B cell (primary cell): ENCODE results near the gene ONECUT3. TPM values are rescaled to one million over a fixed set of nuclear protein-coding genes. Genes with fewer than 3 reads are reported as not detected.

ENCODE experiments used
- ATAC-seq: fragments of 200-7000 bp; cut with Tn5 transposase; one replicate; pipeline ENCODE4 v1.10.0; 2021; ENCODE audit warnings: low read depth, mild to moderate bottlenecking, moderate number of reproducible peaks, moderate library complexity
- CTCF ChIA-PET: fragments of 350-600 bp; sonication (Branson Sonifier 250); formaldehyde crosslinking; loops from one replicate; lab custom pipeline; 2021; ENCODE audit warnings: antibody characterized with exemption, inconsistent platforms; lab: Charles Lee
- POLR2A ChIA-PET: fragments of 350-600 bp; sonication (Branson Sonifier 250); formaldehyde crosslinking; loops from one replicate; lab custom pipeline; 2021; ENCODE audit warnings: antibody characterized with exemption; lab: Charles Lee
- DNase-seq: peaks from one replicate; pipeline ENCODE4 v3.0.0; 2013
- H2AFZ ChIP-seq: 2 replicates; pipeline ENCODE4 v1.6.1; 2012; ENCODE audit warnings: mild to moderate bottlenecking, low read depth, low read length; ENCODE audit not compliant: insufficient read depth, poor library complexity, severe bottlenecking
- H3K27ac ChIP-seq, 2 donors: 1 replicate in 1 of 2; 2 replicates in 1 of 2; pipeline ENCODE4 v1.5.1; 2012 to 2013; ENCODE audit warnings: low read length in 2 of 2, mild to moderate bottlenecking in 2 of 2, moderate library complexity in 1 of 2
- H3K27me3 ChIP-seq, 4 experiments: fragments of 200-600 bp in 1 of 4; sonication (generic) in 1 of 4; replicated peaks in 1 of 4; 1 replicate in 2 of 4; 2 replicates in 2 of 4; pipeline versions ENCODE4 v1.6.1 to v1.7.0; 2013 to 2016; ENCODE audit warnings: low read length in 3 of 4, mild to moderate bottlenecking in 2 of 4, mixed read lengths in 1 of 4, moderate library complexity in 1 of 4; ENCODE audit not compliant: insufficient read depth in 4 of 4, control insufficient read depth in 3 of 4; ENCODE audit errors: control extremely low read depth in 1 of 4
- H3K36me3 ChIP-seq, 2 experiments: replicated peaks in 1 of 2; 1 replicate in 1 of 2; 2 replicates in 1 of 2; pipeline versions ENCODE4 v1.6.1 to v1.7.1; 2013; ENCODE audit warnings: low read length in 1 of 2; ENCODE audit not compliant: insufficient read depth in 2 of 2, control insufficient read depth in 1 of 2; ENCODE audit errors: control extremely low read depth in 1 of 2, extremely low read depth in 1 of 2
- H3K4me1 ChIP-seq, 2 donors: fragments of 200-600 bp in 1 of 2; sonication (generic) in 1 of 2; 1 replicate in 1 of 2; 2 replicates in 1 of 2; pipeline versions ENCODE4 v1.5.1 to v1.6.1; 2013 to 2017; ENCODE audit warnings: low read length in 2 of 2; ENCODE audit not compliant: control insufficient read depth in 2 of 2, insufficient read depth in 2 of 2
- H3K4me2 ChIP-seq: replicated peaks from 2 replicates; pipeline ENCODE3; 2012; ENCODE audit warnings: mild to moderate bottlenecking, low read depth, low read length; ENCODE audit not compliant: poor library complexity, severe bottlenecking
- H3K4me3 ChIP-seq, 5 experiments: fragments of 200-600 bp in 1 of 5; sonication (generic) in 1 of 5; 1 replicate in 3 of 5; 2 replicates in 2 of 5; pipeline versions ENCODE4 v1.5.1 to v1.7.0; 2011 to 2016; ENCODE audit warnings: low read length in 4 of 5, mild to moderate bottlenecking in 4 of 5, low read depth in 2 of 5, control low read depth in 1 of 5, moderate library complexity in 1 of 5; ENCODE audit not compliant: insufficient read depth in 1 of 5; ENCODE audit errors: control extremely low read depth in 1 of 5, extremely low read depth in 1 of 5
- H3K79me2 ChIP-seq: fragments of 200-600 bp; sonication (generic); one replicate; pipeline ENCODE4 v1.6.0; 2016; ENCODE audit warnings: low read length; ENCODE audit not compliant: control insufficient read depth, insufficient read depth
- H3K9ac ChIP-seq: fragments of 200-600 bp; sonication (generic); 2 replicates; pipeline ENCODE4 v1.6.1; 2017; ENCODE audit warnings: mild to moderate bottlenecking, low read length, moderate library complexity
- H3K9me3 ChIP-seq, 3 donors: one replicate each; pipeline versions ENCODE4 v1.6.1 to v1.7.1; 2013; ENCODE audit warnings: low read length in 2 of 3; ENCODE audit not compliant: control insufficient read depth in 2 of 3, insufficient read depth in 1 of 3; ENCODE audit errors: control extremely low read depth in 1 of 3
- H4K20me1 ChIP-seq: 2 replicates; pipeline ENCODE4 v1.6.0; 2012; ENCODE audit warnings: mild to moderate bottlenecking, low read length; ENCODE audit not compliant: insufficient read depth, control insufficient read depth, poor library complexity, severe bottlenecking
- H3K27ac Mint-ChIP-seq: one replicate; pipeline ENCODE4 v1.8.0; 2021; ENCODE audit warnings: mixed read lengths
- H3K27me3 Mint-ChIP-seq: one replicate; pipeline ENCODE4 v1.8.0; 2021; ENCODE audit warnings: mixed read lengths
- H3K4me1 Mint-ChIP-seq: one replicate; pipeline ENCODE4 v1.8.0; 2021; ENCODE audit warnings: mixed read lengths
- H3K4me3 Mint-ChIP-seq: one replicate; pipeline ENCODE4 v1.8.0; 2021; ENCODE audit warnings: mixed read lengths
- H3K9me3 Mint-ChIP-seq: one replicate; pipeline ENCODE4 v1.8.0; 2022; ENCODE audit warnings: mixed read lengths; ENCODE audit not compliant: insufficient read depth
- CTCF ChIP-seq: fragments of 200-600 bp; IDR thresholded peaks from one replicate; pipeline ENCODE4 v1.8.0; 2022; ENCODE audit warnings: antibody characterized with exemption, mild to moderate bottlenecking
- EZH2 ChIP-seq: IDR thresholded peaks from 2 replicates; pipeline ENCODE4 v1.6.1; 2012; ENCODE audit warnings: borderline replicate concordance, low read depth, mild to moderate bottlenecking, moderate library complexity, low read length; ENCODE audit not compliant: insufficient read depth, poor library complexity, severe bottlenecking
- WGBS: methylation state at CpG from one replicate; pipeline ENCODE4 v1.1.5; 2013; ENCODE audit warnings: missing lambda C conversion rate; ENCODE audit not compliant: insufficient coverage; 5-methylcytosine and 5-hydroxymethylcytosine counted together
- intact Hi-C: fragments of 100-400 bp; cut with micrococcal nuclease; formaldehyde crosslinking; loops from one replicate; pipeline ENCODE4 v1.10.0; 2022
- polyA minus RNA-seq: library from RNA; depleted of rRNA, polyadenylated mRNA; stranded (reverse); fragments of >200 nt; gene quantifications from 2 replicates; pipeline ENCODE4 v1.2.3, GENCODE V29; 2012
- polyA plus RNA-seq: library from polyadenylated mRNA; depleted of rRNA; stranded (reverse); fragments of >200 nt; gene quantifications from 2 replicates; pipeline ENCODE4 v1.2.3, GENCODE V29; 2012
- total RNA-seq, 2 donors: library from RNA; stranded (reverse); fragments of 120-200 nt in 1 of 2; gene quantifications; 1 replicate in 1 of 2; 2 replicates in 1 of 2; pipeline versions ENCODE4 v1.2.3 to v1.2.4, GENCODE V29; 2013 to 2022

ONECUT3 gene
- not detected in 2 replicates for total RNA-seq
- total RNA-seq (2013): not detected
- not detected in 2 replicates for polyA plus RNA-seq
- not detected in 2 replicates for polyA minus RNA-seq

- Histone ChIP-seq H3K9ac (no peak within 1 kb of the TSS), H3K4me1 (peaks cover 75 to 82% of the 10 kb centered on the region in 2 donors), H3K36me3 (no peaks in the 10 kb centered on the region), H3K4me2 (peak within 1 kb of the TSS; percentile 43), H3K4me3 (no peak within 1 kb of the TSS), H3K79me2 (no peaks in the 10 kb centered on the region), H3K9me3 (peaks cover 0 to 74% (median 0%) of the 10 kb centered on the region in 3 donors), H4K20me1 (peaks cover 21% of the 10 kb centered on the region), H2AFZ (no peak within 1 kb of the TSS), H3K27ac (no peak within 1 kb of the TSS), H3K27me3 (peaks cover 0 to 85% (median 58%) of the 10 kb centered on the region in 4 experiments)
- TF ChIP-seq CTCF (no peak), EZH2 (no peak)
- 5% methylated on average over 69 of the region's 77 CpGs for WGBS
- ChIA-PET POLR2A (no interaction called here), CTCF (no interaction called here)
- DNase-seq: peak; percentile 41
- Mint-ChIP-seq H3K4me3 (no peak within 1 kb of the TSS), H3K27me3 (peaks cover 37% of the 10 kb centered on the region), H3K27ac (peak within 1 kb of the TSS; percentile 41), H3K9me3 (no peaks in the 10 kb centered on the region), H3K4me1 (peaks cover 31% of the 10 kb centered on the region)
- intact Hi-C loops: no loop called here
- no peak for ATAC-seq
Measured at GRCh38 chr19:1752757-1753728, at the start of gene ONECUT3. ONECUT3 (plus strand) TSS chr19:1753506; CDS start chr19:1753663, 157 bp downstream.

- Histone ChIP-seq H3K27me3 (peaks cover 0 to 42% (median 11%) of the 10 kb centered on the region in 4 experiments), H3K4me1 (peaks cover 5 to 13% of the 10 kb centered on the region in 2 donors), H3K9ac (no peak overlapping the region), H3K79me2 (no peaks in the 10 kb centered on the region), H2AFZ (no peak overlapping the region), H3K4me2 (no peak overlapping the region), H3K36me3 (no peaks in the 10 kb centered on the region), H3K4me3 (no peak overlapping the region), H3K27ac (no peak overlapping the region), H4K20me1 (no peaks in the 10 kb centered on the region), H3K9me3 (peaks cover 0 to 20% (median 0%) of the 10 kb centered on the region in 3 donors)
- ATAC-seq: no peak
- no peak for DNase-seq
- CTCF ChIA-PET: no interaction called here
- H3K27me3 Mint-ChIP-seq: peaks cover 36% of the 10 kb centered on the region
- intact Hi-C loops: no loop called here
- H3K27ac Mint-ChIP-seq: no peak overlapping the region
- TF ChIP-seq CTCF (no peak), EZH2 (no peak)
- peaks cover 2% of the 10 kb centered on the region for H3K9me3 Mint-ChIP-seq
- no peak overlapping the region for H3K4me3 Mint-ChIP-seq
- 98% methylated on average over 6 of the region's 6 CpGs for WGBS
- peaks cover 3% of the 10 kb centered on the region for H3K4me1 Mint-ChIP-seq
- POLR2A ChIA-PET: no interaction called here
Measured at GRCh38 chr19:1704339-1704738, 49.0 kb upstream of the ONECUT3 start.
